HEK293 (cell line): ENCODE results near the gene PTDSS2.
A peak's percentile ranks its signal among the peaks of the same experiment; 100 is the strongest.

ENCODE experiments used
- CTCF ChIA-PET: fragments of 350-600 bp; formaldehyde crosslinking; extraction: SDS; loops from one replicate; lab custom pipeline; 2021; ENCODE audit warnings: antibody characterized with exemption; lab: Yijun Ruan, JAX
- POLR2A ChIA-PET: fragments of 300-600 bp; formaldehyde crosslinking; extraction: SDS; loops from one replicate; lab custom pipeline; 2020; ENCODE audit warnings: antibody characterized with exemption, inconsistent platforms; lab: Yijun Ruan, JAX
- H3K27ac ChIP-seq: fragments of 200-500 bp; sonication (Bioruptor generic); 2 replicates; pipeline ENCODE4 v1.5.1; 2014; ENCODE audit warnings: low read depth, low read length, control low read depth, inconsistent platforms; ENCODE audit errors: extremely low read depth
- H3K36me3 ChIP-seq, 2 experiments: fragments of 200-500 bp in 1 of 2; sonication (Bioruptor generic) in 1 of 2; 1 replicate in 1 of 2; 2 replicates in 1 of 2; pipeline ENCODE4 v1.5.1; 2014 to 2017; ENCODE audit warnings: inconsistent platforms in 2 of 2, low read length in 2 of 2; ENCODE audit not compliant: control insufficient read depth in 2 of 2, insufficient read depth in 1 of 2
- H3K4me1 ChIP-seq: fragments of 200-500 bp; sonication (Bioruptor generic); 2 replicates; pipeline ENCODE4 v1.5.1; 2014; ENCODE audit warnings: mild to moderate bottlenecking, low read length, inconsistent platforms; ENCODE audit not compliant: control insufficient read depth, insufficient read depth
- H3K4me3 ChIP-seq: 2 replicates; pipeline ENCODE4 v1.5.1; 2011; ENCODE audit warnings: low read depth, mild to moderate bottlenecking, control low read depth, low read length, moderate library complexity
- H3K9me3 ChIP-seq: fragments of 200-500 bp; sonication (Bioruptor generic); 2 replicates; pipeline ENCODE4 v1.5.1; 2014; ENCODE audit warnings: low read depth, low read length, inconsistent platforms; ENCODE audit not compliant: control insufficient read depth, insufficient read depth
- EGR2 ChIP-seq: fragments of 450-650 bp; formaldehyde crosslinking; IDR thresholded peaks from 2 replicates; pipeline ENCODE4 v1.5.1; 2016; ENCODE audit warnings: low read depth, missing biosample characterization, missing genetic modification characterization
- GLI2 ChIP-seq: fragments of 450-650 bp; formaldehyde crosslinking; IDR thresholded peaks from 2 replicates; pipeline ENCODE4; 2017; ENCODE audit warnings: missing biosample characterization, missing genetic modification characterization, low read depth, borderline replicate concordance
- GLI4 ChIP-seq: fragments of 450-650 bp; formaldehyde crosslinking; IDR thresholded peaks from 2 replicates; pipeline ENCODE4 v1.5.1; 2016; ENCODE audit warnings: missing biosample characterization, missing genetic modification characterization
- GLIS2 ChIP-seq: fragments of 450-650 bp; formaldehyde crosslinking; IDR thresholded peaks from 2 replicates; pipeline ENCODE4 v1.5.1; 2016; ENCODE audit warnings: missing biosample characterization, missing genetic modification characterization
- KLF16 ChIP-seq: fragments of 450-650 bp; formaldehyde crosslinking; IDR thresholded peaks from 2 replicates; pipeline ENCODE4 v1.5.1; 2017; ENCODE audit warnings: missing biosample characterization, missing genetic modification characterization
- MYNN ChIP-seq: fragments of 450-650 bp; formaldehyde crosslinking; IDR thresholded peaks from 2 replicates; pipeline ENCODE4 v1.5.1; 2016; ENCODE audit warnings: missing biosample characterization, missing genetic modification characterization, borderline replicate concordance
- SP2 ChIP-seq: fragments of 450-650 bp; formaldehyde crosslinking; IDR thresholded peaks from 2 replicates; pipeline ENCODE4 v1.5.1; 2016; ENCODE audit warnings: missing biosample characterization, missing genetic modification characterization
- ZFHX2 ChIP-seq: fragments of 450-650 bp; formaldehyde crosslinking; conservative IDR thresholded peaks from 2 replicates; pipeline ENCODE4 v1.5.1; 2016; ENCODE audit warnings: missing biosample characterization, missing genetic modification characterization
- ZNF16 ChIP-seq: fragments of 450-650 bp; formaldehyde crosslinking; IDR thresholded peaks from 2 replicates; pipeline ENCODE4 v1.5.1; 2016; ENCODE audit warnings: low read depth, missing biosample characterization, missing genetic modification characterization
- ZNF175 ChIP-seq: fragments of 450-650 bp; formaldehyde crosslinking; IDR thresholded peaks from 2 replicates; pipeline ENCODE4 v1.5.1; 2016; ENCODE audit warnings: missing biosample characterization, missing genetic modification characterization
- ZNF202 ChIP-seq: fragments of 450-650 bp; formaldehyde crosslinking; IDR thresholded peaks from 2 replicates; pipeline ENCODE4 v1.5.1; 2016; ENCODE audit warnings: missing biosample characterization, missing genetic modification characterization, borderline replicate concordance
- ZNF239 ChIP-seq: fragments of 450-650 bp; formaldehyde crosslinking; IDR thresholded peaks from 2 replicates; pipeline ENCODE4 v1.5.1; 2016; ENCODE audit warnings: missing biosample characterization, missing genetic modification characterization
- ZNF266 ChIP-seq: fragments of 450-650 bp; formaldehyde crosslinking; IDR thresholded peaks from 2 replicates; pipeline ENCODE4 v1.5.1; 2016; ENCODE audit warnings: missing biosample characterization, missing genetic modification characterization, low read depth
- ZNF366 ChIP-seq: fragments of 450-650 bp; formaldehyde crosslinking; conservative IDR thresholded peaks from 2 replicates; pipeline ENCODE4 v1.5.1; 2016; ENCODE audit warnings: missing biosample characterization, missing genetic modification characterization
- ZNF521 ChIP-seq: fragments of 450-650 bp; formaldehyde crosslinking; IDR thresholded peaks from 2 replicates; pipeline ENCODE4 v1.5.1; 2017; ENCODE audit warnings: missing biosample characterization, mild to moderate bottlenecking, missing genetic modification characterization
- ZNF529 ChIP-seq: fragments of 450-650 bp; formaldehyde crosslinking; IDR thresholded peaks from 2 replicates; pipeline ENCODE4 v1.5.1; 2017; ENCODE audit warnings: missing genetic modification characterization, missing biosample characterization; ENCODE audit not compliant: insufficient replicate concordance
- ZNF558 ChIP-seq: fragments of 450-650 bp; formaldehyde crosslinking; IDR thresholded peaks from 2 replicates; pipeline ENCODE4 v1.5.1; 2016; ENCODE audit warnings: missing biosample characterization, missing genetic modification characterization
- ZNF664 ChIP-seq: fragments of 450-650 bp; formaldehyde crosslinking; IDR thresholded peaks from 2 replicates; pipeline ENCODE4 v1.5.1; 2016; ENCODE audit warnings: missing biosample characterization, missing genetic modification characterization
- ZNF704 ChIP-seq: fragments of 450-650 bp; formaldehyde crosslinking; IDR thresholded peaks from 2 replicates; pipeline ENCODE4 v1.5.1; 2016; ENCODE audit warnings: missing biosample characterization, missing genetic modification characterization
- ZNF747 ChIP-seq: fragments of 450-650 bp; formaldehyde crosslinking; IDR thresholded peaks from 2 replicates; pipeline ENCODE4 v1.5.1; 2016; ENCODE audit warnings: missing biosample characterization, missing genetic modification characterization
- ZNF843 ChIP-seq: fragments of 450-650 bp; formaldehyde crosslinking; IDR thresholded peaks from 2 replicates; pipeline ENCODE4 v1.5.1; 2016; ENCODE audit warnings: missing biosample characterization, missing genetic modification characterization
- TF ChIP-seq, protein P1 (sequence below): fragments of 450-650 bp; formaldehyde crosslinking; IDR thresholded peaks from 2 replicates; pipeline ENCODE4 v1.5.1; 2016; ENCODE audit warnings: missing biosample characterization, missing genetic modification characterization

PTDSS2 gene

DNA sequence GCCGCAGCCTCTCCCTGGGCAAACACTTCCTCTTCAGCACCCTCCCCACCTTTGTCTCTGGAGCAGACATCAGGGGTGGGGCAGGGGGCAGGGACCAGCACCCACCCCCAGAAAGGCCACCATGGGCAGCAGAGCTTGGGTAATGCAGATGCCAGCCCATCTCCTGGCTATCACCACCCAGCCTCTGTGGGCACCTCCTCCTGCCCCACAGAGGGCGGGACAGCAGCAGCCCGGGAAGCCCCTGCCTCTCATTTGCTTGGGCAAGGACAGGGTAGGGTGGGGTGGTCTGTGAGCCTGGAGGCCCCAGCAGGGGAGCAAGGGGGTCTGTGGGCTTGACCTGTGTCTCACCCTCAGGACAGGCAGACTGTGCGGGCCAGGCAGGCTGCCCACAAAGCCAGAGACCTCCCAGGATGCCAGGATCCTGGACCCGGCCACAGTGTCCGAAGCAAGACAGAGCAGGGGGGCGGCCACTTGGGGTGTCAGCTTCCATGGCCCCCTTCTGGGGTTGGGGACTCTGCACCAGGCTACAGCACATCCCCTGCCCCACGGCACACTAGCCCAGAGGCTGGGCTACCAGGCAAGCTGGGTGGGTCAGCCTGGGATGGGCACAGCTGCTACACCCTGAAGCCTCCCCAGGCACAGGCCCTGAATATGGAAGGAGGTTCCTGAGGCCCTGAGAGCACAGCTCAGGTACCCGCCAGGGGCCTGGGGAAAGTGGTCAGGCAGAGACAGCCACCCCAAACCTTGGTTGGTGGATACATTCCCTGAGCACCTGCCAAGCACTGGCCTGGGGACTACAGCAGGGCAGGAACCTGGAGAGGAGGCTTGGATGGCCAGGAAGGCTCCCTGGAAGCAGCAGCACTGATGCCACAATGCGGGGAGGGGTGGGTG is 52.5 kb downstream of the PTDSS2 start:
- CTCF ChIA-PET, result no interaction called here
- H3K36me3 ChIP-seq, result peaks cover 0 to 48% of the 10 kb centered on the region in 2 experiments; a peak in 1 of 3 replicates
- 0 out of 2 replicates have a peak, but pooled peaks have one; percentile 20 for TF ChIP-seq GLIS2 (tag by site-specific recombination)
- no peak for TF ChIP-seq KLF16 (tag by site-specific recombination)
- H3K27ac ChIP-seq, result no peak overlapping the region
- no peak overlapping the region for H3K4me3 ChIP-seq
- no peaks in the 10 kb centered on the region for H3K9me3 ChIP-seq
- POLR2A ChIA-PET, result interaction anchor here (1.0 kb wide), 1 partner anchor 100 kb away, joined by 6 read pairs; no protein-coding TSS in a partner anchor
- H3K4me1 ChIP-seq, result no peaks in the 10 kb centered on the region

DNA sequence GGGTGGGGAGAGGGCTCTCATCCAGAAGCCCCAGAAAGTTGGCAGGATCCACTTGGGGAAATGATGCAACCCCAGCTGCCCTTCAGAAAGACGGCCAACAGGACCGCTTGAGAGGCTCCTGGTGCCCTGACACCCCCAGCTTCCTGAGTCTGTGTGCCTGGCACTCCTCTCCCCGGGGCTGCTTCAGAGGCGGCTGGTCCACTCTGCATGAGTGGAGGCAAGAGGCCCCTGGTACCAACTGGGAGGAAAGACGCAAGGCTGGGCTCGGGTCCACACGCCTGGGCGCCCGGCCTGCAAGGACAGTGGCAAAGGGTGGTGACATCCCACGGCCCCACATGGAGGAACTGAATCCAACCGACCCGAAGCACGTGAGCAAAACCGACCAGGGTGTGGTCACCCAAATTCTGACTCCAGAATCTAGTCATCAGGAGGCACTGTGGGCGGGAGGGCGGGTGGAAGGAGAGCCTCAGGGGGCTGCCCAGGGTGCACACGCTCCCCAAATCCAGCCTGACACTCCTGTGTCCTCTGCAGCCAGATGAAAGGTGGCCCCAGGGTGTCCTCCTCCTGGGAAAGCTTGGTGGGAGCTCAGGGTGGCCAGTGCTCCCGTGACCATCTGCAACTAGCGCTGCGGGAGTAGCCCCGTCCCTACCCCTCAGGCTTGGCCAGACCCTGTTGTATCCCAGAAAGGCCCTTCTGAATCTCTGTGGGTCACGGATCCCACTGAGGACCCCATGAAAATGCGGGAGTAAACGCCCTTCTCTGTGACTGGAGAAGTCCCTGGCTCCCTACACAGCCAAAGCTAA is 53.3 kb downstream of the PTDSS2 start:
- no peaks in the 10 kb centered on the region for H3K4me1 ChIP-seq
- no peak for TF ChIP-seq ZNF366 (tag by site-specific recombination)
- TF ChIP-seq ZNF747 (tag by site-specific recombination), result no peak
- no peak for TF ChIP-seq GLIS2 (tag by site-specific recombination)
- H3K9me3 ChIP-seq, result no peaks in the 10 kb centered on the region
- peaks cover 0 to 44% of the 10 kb centered on the region in 2 experiments; a peak in 1 of 3 replicates for H3K36me3 ChIP-seq
- ChIA-PET POLR2A (interaction anchor here (1.0 kb wide), 1 partner anchor 101 kb away, joined by 6 read pairs; no protein-coding TSS in a partner anchor), CTCF (no interaction called here)
- H3K4me3 ChIP-seq, result no peak overlapping the region
- no peak overlapping the region for H3K27ac ChIP-seq

GRCh38 chr11:504053-504993 is 54.2 kb downstream of the PTDSS2 start:
- Histone ChIP-seq H3K4me3 (no peak overlapping the region), H3K27ac (no peak overlapping the region), H3K36me3 (peaks cover 0 to 39% of the 10 kb centered on the region in 2 experiments; a peak in 1 of 3 replicates), H3K9me3 (no peaks in the 10 kb centered on the region), H3K4me1 (no peaks in the 10 kb centered on the region)
- ChIA-PET POLR2A (no interaction called here), CTCF (interaction anchor here (1.2 kb wide), 1 partner anchor 14 kb away, joined by 4 read pairs; no protein-coding TSS in a partner anchor)
- TF ChIP-seq ZNF175 (no peak), ZNF16 (no peak), ZFHX2 (tag by site-specific recombination) (peak; percentile 47; the same call in 1 of the 2 replicates), ZNF521 (tag by site-specific recombination) (no peak), ZNF266 (tag by site-specific recombination) (no peak), SP2 (0 out of 2 replicates have a peak, but pooled peaks have one; percentile 20), ZNF558 (tag by site-specific recombination) (no peak), EGR2 (tag by site-specific recombination) (0 out of 2 replicates have a peak, but pooled peaks have one; percentile 7), ZNF239 (no peak)

GRCh38 chr11:504994-505344 is 54.9 kb downstream of the PTDSS2 start:
- Histone ChIP-seq H3K36me3 (peaks cover 0 to 36% of the 10 kb centered on the region in 2 experiments; a peak in 1 of 3 replicates), H3K4me1 (no peaks in the 10 kb centered on the region), H3K27ac (no peak overlapping the region), H3K4me3 (no peak overlapping the region), H3K9me3 (no peaks in the 10 kb centered on the region)
- ChIA-PET CTCF (interaction anchor here (1.2 kb wide), 1 partner anchor 13 kb away, joined by 4 read pairs; no protein-coding TSS in a partner anchor), POLR2A (interaction anchor here (0.7 kb wide), 1 partner anchor 297 kb away, joined by 3 read pairs; no protein-coding TSS in a partner anchor)
- TF ChIP-seq GLI2 (tag by site-specific recombination), result no peak
- TF ChIP-seq ZNF239, result no peak
- no peak for TF ChIP-seq ZNF202
- TF ChIP-seq ZNF704, result no peak
- no peak for TF ChIP-seq ZNF529 (tag by site-specific recombination)
- TF ChIP-seq ZNF664, result no peak
- TF ChIP-seq, protein P1, sequence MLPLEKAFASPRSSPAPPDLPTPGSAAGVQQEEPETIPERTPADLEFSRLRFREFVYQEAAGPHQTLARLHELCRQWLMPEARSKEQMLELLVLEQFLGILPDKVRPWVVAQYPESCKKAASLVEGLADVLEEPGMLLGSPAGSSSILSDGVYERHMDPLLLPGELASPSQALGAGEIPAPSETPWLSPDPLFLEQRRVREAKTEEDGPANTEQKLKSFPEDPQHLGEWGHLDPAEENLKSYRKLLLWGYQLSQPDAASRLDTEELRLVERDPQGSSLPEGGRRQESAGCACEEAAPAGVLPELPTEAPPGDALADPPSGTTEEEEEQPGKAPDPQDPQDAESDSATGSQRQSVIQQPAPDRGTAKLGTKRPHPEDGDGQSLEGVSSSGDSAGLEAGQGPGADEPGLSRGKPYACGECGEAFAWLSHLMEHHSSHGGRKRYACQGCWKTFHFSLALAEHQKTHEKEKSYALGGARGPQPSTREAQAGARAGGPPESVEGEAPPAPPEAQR (tag by site-specific recombination), result no peak
- TF ChIP-seq MYNN (tag by site-specific recombination), result no peak
- TF ChIP-seq ZNF843 (tag by site-specific recombination), result no peak
- TF ChIP-seq ZNF175, result no peak
- TF ChIP-seq GLI4 (tag by site-specific recombination), result no peak
